Panc1 (cell line): ENCODE data around the gene LPP.

Source experiments
- CTCF ChIP-seq: fragments of 450-650 bp; IDR thresholded peaks from 2 replicates; pipeline ENCODE4 v1.5.1; 2017; ENCODE audit warnings: mild to moderate bottlenecking
- POLR2AphosphoS5 ChIP-seq: IDR thresholded peaks from 2 replicates; pipeline ENCODE4 v1.6.1; 2012; ENCODE audit warnings: mild to moderate bottlenecking, low read depth, low read length, moderate library complexity
- SIN3A ChIP-seq: IDR thresholded peaks from 2 replicates; pipeline ENCODE4 v1.6.1; 2012; ENCODE audit warnings: low read depth, mild to moderate bottlenecking, low read length, moderate library complexity, borderline replicate concordance; ENCODE audit not compliant: insufficient read depth
- TF ChIP-seq, protein P1 (sequence below), 2 experiments: IDR thresholded peaks; 2 replicates each; pipeline ENCODE4 v1.6.1; 2011 to 2012; ENCODE audit warnings: low read depth in 2 of 2, control low read depth in 1 of 2, low read length in 1 of 2, mild to moderate bottlenecking in 1 of 2, moderate library complexity in 1 of 2; ENCODE audit not compliant: insufficient read depth in 1 of 2

GRCh38 chr3:188870431-188870830, 716.5 kb downstream of the LPP start:
- TF ChIP-seq CTCF (no peak), POLR2AphosphoS5 (no peak), SIN3A (no peak)
- TF ChIP-seq, protein P1, sequence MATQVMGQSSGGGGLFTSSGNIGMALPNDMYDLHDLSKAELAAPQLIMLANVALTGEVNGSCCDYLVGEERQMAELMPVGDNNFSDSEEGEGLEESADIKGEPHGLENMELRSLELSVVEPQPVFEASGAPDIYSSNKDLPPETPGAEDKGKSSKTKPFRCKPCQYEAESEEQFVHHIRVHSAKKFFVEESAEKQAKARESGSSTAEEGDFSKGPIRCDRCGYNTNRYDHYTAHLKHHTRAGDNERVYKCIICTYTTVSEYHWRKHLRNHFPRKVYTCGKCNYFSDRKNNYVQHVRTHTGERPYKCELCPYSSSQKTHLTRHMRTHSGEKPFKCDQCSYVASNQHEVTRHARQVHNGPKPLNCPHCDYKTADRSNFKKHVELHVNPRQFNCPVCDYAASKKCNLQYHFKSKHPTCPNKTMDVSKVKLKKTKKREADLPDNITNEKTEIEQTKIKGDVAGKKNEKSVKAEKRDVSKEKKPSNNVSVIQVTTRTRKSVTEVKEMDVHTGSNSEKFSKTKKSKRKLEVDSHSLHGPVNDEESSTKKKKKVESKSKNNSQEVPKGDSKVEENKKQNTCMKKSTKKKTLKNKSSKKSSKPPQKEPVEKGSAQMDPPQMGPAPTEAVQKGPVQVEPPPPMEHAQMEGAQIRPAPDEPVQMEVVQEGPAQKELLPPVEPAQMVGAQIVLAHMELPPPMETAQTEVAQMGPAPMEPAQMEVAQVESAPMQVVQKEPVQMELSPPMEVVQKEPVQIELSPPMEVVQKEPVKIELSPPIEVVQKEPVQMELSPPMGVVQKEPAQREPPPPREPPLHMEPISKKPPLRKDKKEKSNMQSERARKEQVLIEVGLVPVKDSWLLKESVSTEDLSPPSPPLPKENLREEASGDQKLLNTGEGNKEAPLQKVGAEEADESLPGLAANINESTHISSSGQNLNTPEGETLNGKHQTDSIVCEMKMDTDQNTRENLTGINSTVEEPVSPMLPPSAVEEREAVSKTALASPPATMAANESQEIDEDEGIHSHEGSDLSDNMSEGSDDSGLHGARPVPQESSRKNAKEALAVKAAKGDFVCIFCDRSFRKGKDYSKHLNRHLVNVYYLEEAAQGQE (IDR thresholded peaks at IDR 0.05; ENCODE audit: insufficient read depth in 1 of 2, low read depth in 2 of 2, low read length in 1 of 2) = no peak
